BE2C (cell line): Measurements from ENCODE around the gene ZNF611.
A peak's percentile ranks its signal among the peaks of the same experiment; 100 is the strongest.
"Not testable (repeated sequence)": the region's sequence is repeated elsewhere in the genome, so short reads cannot be mapped to it uniquely, and the experiment has no call there.

Experiments used
- DNase-seq: peaks from one replicate; pipeline ENCODE4 v3.0.0-alpha.2; 2020
- H3K27me3 ChIP-seq: fragments of 250-450 bp; sonication (Bioruptor Pico); 2 replicates; pipeline ENCODE4 v1.5.1; 2020; ENCODE audit warnings: mild to moderate bottlenecking
- H3K36me3 ChIP-seq: fragments of 250-450 bp; sonication (Bioruptor Pico); 2 replicates; pipeline ENCODE4 v1.5.1; 2020; ENCODE audit warnings: mild to moderate bottlenecking
- H3K4me1 ChIP-seq: fragments of 250-450 bp; sonication (Bioruptor Pico); 2 replicates; pipeline ENCODE4 v1.5.1; 2020
- H3K4me3 ChIP-seq: 2 replicates; pipeline ENCODE4 v1.5.1; 2011; ENCODE audit warnings: low read depth, low read length
- H3K9me3 ChIP-seq: fragments of 250-450 bp; sonication (Bioruptor Pico); 2 replicates; pipeline ENCODE4 v1.5.1; 2020
- TF ChIP-seq, protein P1 (sequence below): IDR thresholded peaks from 2 replicates; pipeline ENCODE4 v1.5.1; 2012; ENCODE audit warnings: mild to moderate bottlenecking, low read depth, low read length

The ZNF611 gene

DNA sequence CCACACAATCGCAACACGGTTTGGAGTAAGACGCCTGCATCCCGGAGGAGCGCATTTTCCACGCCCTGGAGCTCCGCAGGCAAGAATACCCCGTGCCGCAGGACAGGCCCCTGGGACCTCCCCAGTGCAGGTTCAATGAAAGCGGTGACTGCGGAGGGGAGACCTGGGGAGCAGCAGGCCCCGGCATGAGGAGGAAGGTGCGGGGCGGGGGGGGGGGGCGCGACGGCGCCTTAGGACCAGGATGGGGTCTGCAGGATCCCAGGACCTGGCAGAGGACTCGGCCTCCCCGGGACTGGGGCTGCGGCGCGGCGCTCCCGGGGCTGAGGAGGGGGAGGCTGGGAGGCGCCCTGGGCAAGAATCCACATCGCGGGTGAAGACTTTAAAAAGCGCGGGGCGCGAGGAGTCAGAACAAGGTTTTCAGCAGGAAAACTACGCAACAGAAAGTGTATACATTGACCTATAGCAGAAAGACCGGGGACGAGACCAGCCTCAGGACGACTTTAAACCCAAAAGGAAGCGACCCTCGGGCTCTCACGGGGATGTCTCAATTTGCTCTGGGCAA lies 432 bp downstream of the ZNF611 start:
- TF ChIP-seq, protein P1, sequence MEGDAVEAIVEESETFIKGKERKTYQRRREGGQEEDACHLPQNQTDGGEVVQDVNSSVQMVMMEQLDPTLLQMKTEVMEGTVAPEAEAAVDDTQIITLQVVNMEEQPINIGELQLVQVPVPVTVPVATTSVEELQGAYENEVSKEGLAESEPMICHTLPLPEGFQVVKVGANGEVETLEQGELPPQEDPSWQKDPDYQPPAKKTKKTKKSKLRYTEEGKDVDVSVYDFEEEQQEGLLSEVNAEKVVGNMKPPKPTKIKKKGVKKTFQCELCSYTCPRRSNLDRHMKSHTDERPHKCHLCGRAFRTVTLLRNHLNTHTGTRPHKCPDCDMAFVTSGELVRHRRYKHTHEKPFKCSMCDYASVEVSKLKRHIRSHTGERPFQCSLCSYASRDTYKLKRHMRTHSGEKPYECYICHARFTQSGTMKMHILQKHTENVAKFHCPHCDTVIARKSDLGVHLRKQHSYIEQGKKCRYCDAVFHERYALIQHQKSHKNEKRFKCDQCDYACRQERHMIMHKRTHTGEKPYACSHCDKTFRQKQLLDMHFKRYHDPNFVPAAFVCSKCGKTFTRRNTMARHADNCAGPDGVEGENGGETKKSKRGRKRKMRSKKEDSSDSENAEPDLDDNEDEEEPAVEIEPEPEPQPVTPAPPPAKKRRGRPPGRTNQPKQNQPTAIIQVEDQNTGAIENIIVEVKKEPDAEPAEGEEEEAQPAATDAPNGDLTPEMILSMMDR = no peak
- peak; percentile 24 for DNase-seq
- H3K36me3 ChIP-seq = no peaks in the 10 kb centered on the region
- H3K4me1 ChIP-seq = no peaks in the 10 kb centered on the region
- peak overlapping the region; percentile 87 for H3K4me3 ChIP-seq
- H3K9me3 ChIP-seq = no peaks in the 10 kb centered on the region
- no peaks in the 10 kb centered on the region for H3K27me3 ChIP-seq

DNA sequence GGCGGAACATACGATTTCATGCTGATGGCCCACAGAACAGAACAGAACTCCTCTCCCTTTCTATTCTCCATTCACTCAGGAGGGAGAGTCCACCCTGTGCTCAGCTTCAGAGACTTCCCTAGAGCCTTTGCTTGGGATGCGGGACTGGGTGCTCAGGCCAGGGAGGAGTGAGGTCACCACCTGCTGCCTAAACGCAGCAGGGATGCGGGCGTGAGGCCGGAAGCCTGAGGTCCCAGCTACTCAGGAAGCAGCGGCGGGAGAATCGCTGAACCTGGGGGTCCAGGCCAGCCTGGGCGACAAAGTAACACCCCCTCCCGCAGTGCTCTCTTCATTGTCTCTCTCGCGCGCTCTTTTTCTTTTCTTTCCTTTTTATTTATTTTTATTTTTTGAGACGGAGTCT lies 8.8 kb downstream of the ZNF611 start:
- not testable (repeated sequence) for H3K4me3 ChIP-seq, DNase-seq, H3K27me3 ChIP-seq, H3K9me3 ChIP-seq, H3K4me1 ChIP-seq, H3K36me3 ChIP-seq

DNA sequence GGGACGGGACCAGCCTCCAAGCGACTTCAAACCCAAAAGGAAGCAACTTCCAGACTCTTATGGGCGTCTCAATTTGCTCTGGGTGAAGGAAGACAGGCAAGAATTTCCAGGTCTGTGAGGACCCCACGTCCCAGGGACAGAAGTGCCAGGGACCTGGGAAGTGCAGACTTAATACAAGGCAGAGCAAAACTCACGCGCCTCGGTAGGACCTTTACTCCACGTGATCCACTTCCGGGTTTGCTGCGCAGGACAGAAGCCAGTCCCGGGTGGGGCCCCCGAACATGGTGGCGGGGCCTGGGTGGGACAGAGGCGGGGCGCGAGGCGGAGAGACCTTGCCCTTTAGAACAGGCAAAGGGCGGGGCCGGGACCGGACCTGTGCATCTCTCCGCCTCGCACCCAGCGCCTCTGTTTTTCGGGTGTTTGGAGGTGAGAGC lies 9.3 kb downstream of the ZNF611 start:
- no peaks in the 10 kb centered on the region for H3K27me3 ChIP-seq
- no peaks in the 10 kb centered on the region for H3K4me1 ChIP-seq
- no peaks in the 10 kb centered on the region for H3K36me3 ChIP-seq
- DNase-seq = no peak
- TF ChIP-seq, protein P1 = no peak
- H3K4me3 ChIP-seq = no peak overlapping the region
- no peaks in the 10 kb centered on the region for H3K9me3 ChIP-seq

DNA sequence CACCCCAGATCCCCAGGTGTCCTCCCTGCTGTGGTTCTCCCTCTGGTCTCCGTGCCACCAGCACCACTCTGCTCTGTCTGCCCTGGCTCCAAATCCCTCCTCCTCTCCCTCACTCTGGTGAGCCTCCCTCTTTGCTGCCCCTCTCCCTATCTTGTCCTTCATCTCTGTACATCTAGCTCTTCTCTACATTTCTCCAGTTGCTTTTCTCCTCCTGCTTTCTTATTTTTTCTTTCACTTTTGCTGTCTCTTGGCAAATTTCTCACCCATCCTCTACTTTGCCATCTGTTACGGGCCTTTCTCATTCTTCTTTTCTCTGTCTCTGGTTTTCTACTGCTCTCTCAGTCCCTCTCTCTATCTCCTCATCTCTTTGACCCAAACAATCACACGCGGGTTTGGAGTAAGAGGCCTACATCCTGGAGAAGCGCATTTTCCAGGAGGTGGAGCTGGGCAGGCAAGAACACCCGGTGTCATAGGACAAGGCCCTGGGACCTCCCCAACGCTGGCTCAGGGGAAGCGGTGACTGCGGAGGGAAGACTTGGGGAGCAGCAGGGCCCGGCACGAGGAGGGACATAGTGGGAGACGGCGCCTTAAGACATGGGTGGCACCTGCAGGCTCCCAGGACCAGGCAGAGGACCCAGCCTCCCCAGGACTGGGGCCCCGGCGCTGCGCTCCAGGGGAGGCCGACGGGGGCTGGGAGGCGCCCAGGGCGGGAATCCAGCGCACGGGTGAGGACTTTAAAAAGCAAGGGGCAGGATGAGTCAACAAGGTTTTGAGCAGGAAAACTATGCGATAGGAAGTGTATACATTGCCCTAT lies 9.9 kb downstream of the ZNF611 start:
- no peak overlapping the region for H3K4me3 ChIP-seq
- TF ChIP-seq, protein P1 = no peak
- no peaks in the 10 kb centered on the region for H3K4me1 ChIP-seq
- H3K36me3 ChIP-seq = no peaks in the 10 kb centered on the region
- H3K9me3 ChIP-seq = no peaks in the 10 kb centered on the region
- no peak for DNase-seq
- H3K27me3 ChIP-seq = no peaks in the 10 kb centered on the region

DNA sequence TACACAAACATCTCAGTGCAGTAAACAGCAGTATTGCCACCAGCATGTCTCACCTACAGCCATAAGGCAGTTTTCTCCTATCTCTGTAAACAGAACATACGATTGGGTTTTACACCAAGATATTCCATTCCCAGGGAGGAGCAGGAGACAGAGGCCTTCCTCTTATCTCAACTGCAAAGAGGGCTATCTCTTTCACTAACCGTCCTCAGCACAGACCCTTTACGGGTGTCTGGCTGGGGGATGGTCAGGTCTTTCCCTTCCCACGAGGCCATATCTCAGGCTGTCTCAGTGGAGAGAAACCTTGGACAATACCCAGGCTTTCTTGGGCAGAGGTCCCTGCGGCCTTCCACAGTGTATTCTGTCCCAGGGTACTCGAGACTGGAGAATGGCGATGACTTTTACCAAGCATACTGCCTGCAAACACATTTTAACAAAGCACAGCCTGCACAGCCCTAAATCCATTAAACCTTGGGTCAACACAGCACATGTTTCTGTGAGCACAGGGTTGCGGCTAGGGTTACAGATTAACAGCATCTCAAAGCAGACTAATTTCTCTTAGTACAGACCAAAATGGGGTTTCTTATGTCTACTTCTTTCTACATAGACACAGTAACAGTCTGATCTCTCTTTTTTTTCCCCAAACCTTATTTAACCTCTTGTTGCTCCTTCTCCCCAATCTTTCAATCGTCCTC lies 10.8 kb downstream of the ZNF611 start:
- not testable (repeated sequence) for DNase-seq, H3K4me1 ChIP-seq

DNA sequence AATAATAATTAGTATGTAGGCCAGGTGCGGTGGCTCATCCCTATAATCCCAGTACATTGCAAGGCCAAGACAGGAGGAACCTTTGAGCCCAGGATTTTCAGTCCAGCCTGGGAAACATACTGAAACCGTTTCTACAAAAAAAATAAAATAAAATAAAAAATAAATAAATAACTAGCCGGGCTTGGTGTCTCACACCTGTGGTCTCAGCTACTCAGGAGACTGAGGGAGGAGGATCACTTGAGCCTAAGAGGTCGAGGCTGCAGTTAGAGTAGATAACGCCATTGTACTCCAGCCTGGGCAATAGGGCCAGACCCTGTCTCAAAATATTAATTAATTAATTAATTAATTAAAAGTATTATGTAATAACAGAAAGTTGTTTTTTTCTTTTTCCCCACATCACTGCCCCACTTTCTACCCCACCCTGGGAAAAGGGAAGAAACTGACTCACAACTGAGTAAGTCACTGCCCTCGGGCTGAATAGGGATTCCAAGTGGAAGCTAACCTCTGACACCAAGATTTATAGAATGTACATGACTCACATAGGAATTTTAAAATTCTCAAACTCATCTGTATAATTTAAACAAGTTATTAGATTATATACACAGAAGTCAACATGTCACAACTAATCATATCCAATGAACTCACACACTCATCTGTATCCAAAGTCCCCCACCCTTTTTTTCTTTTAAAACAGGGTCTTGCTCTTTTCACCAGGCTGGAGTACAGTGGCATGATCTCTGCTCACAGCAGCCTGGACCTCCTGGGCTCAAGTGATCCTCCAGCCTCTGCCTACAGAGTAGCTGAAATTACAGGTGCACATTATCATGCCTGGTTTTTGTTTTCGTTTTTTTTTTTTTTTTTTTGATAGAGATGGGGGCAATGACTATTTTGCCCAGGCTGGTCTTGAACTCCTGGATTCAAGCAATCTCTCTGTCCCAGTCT lies 12.5 kb downstream of the ZNF611 start:
- no peak for DNase-seq
- Histone ChIP-seq H3K4me1 (no peaks in the 10 kb centered on the region), H3K27me3 (no peaks in the 10 kb centered on the region), H3K4me3 (no peak overlapping the region), H3K36me3 (no peaks in the 10 kb centered on the region), H3K9me3 (no peaks in the 10 kb centered on the region)
- TF ChIP-seq, protein P1 = no peak

More for the DNA sequence above, 10.8 kb downstream of the ZNF611 start:
- H3K27me3 ChIP-seq, H3K36me3 ChIP-seq, H3K4me3 ChIP-seq, H3K9me3 ChIP-seq: not testable (repeated sequence)

DNA sequence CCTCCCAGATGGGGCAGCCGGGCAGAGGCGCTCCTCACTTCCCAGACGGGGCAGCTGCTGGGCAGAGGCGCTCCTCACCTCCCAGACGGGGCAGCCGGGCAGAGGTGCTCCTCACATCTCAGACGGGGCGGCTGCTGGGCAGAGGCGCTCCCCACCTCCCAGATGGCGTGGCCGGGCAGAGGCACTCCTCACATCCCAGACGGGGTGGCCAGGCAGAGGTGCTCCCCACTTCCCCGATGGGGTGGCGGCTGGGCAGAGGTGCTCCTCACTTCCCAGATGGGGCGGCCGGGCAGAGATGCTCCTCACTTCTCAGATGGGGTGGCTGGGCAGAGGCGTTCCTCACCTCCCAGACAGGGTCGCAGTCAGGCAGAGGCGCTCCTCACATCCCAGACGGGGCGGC lies 14.3 kb downstream of the ZNF611 start:
- not testable (repeated sequence) for H3K4me3 ChIP-seq, H3K36me3 ChIP-seq, H3K9me3 ChIP-seq, H3K4me1 ChIP-seq, H3K27me3 ChIP-seq, DNase-seq
